Coronary artery (tissue), 2 donors: Measurements from ENCODE around the gene LRRFIP1.

Experiments
- DNase-seq: peaks from one replicate; pipeline ENCODE4 v3.0.0-alpha.2; 2017; ENCODE audit warnings: low spot score
- H3K27ac ChIP-seq, 2 donors: fragments of 200-600 bp; sonication (generic); one replicate each; pipeline ENCODE4 v1.5.1; 2016 to 2019
- H3K4me3 ChIP-seq: fragments of 200-600 bp; sonication (generic); 2 replicates; pipeline ENCODE4 v1.5.1; 2016; ENCODE audit warnings: mild to moderate bottlenecking, moderate library complexity
- TF ChIP-seq, protein P1 (sequence below): fragments of 200-600 bp; sonication (generic); IDR thresholded peaks from one replicate; pipeline ENCODE4 v1.5.1; 2019; ENCODE audit warnings: antibody characterized with exemption

Gene LRRFIP1

DNA sequence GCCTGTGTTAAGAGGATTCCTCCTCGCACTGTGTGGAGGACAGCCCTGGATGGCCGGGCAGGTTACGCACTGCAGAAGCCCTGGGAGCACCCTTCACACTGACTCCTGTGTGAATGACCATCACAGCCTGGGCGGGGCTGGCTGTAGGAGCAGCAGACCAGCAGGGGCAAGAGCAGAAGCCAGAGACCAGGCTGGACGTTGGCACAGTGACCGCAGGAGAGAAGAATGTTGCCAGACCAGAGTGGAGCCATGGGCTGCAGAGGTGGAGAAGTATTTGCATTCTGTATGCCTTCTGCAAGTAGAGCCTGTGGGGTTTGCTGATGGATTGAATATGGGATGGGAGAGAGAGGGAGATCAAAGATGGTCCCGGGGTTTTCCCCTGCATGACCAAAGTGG, 23.1 kb downstream of the LRRFIP1 start:
- TF ChIP-seq, protein P1, sequence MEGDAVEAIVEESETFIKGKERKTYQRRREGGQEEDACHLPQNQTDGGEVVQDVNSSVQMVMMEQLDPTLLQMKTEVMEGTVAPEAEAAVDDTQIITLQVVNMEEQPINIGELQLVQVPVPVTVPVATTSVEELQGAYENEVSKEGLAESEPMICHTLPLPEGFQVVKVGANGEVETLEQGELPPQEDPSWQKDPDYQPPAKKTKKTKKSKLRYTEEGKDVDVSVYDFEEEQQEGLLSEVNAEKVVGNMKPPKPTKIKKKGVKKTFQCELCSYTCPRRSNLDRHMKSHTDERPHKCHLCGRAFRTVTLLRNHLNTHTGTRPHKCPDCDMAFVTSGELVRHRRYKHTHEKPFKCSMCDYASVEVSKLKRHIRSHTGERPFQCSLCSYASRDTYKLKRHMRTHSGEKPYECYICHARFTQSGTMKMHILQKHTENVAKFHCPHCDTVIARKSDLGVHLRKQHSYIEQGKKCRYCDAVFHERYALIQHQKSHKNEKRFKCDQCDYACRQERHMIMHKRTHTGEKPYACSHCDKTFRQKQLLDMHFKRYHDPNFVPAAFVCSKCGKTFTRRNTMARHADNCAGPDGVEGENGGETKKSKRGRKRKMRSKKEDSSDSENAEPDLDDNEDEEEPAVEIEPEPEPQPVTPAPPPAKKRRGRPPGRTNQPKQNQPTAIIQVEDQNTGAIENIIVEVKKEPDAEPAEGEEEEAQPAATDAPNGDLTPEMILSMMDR = no peak
- H3K4me3 ChIP-seq = no peak overlapping the region
- H3K27ac ChIP-seq = no peak overlapping the region
- DNase-seq = no peak

DNA sequence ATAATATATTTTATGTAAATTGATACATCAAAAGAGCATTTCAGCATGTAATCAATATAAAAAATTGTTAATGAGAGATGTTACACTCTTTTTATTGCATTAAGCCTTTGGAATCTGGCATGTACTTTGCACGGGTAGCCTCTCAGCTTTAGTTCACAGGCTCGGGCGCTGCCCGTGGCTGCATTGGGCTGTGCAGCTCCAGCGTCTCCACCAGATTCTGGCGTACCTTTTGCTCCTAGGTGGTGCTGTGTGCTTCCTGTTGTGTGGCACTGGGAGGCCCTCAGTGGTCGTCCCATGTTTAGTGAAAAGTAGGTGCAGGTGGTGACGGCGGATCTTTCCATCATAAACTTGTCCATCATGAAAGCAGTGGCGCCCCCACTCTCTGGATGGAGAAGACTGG, 24.4 kb downstream of the LRRFIP1 start:
- TF ChIP-seq, protein P1 = no peak
- H3K4me3 ChIP-seq = no peak overlapping the region
- H3K27ac ChIP-seq = no peak overlapping the region
- DNase-seq = no peak

- Histone ChIP-seq H3K4me3 (no peak overlapping the region), H3K27ac (no peak overlapping the region)
- TF ChIP-seq, protein P1 = no peak
- DNase-seq = no peak
These were observed 24.8 kb downstream of the LRRFIP1 start for GRCh38 chr2:237652181-237652580.

DNA sequence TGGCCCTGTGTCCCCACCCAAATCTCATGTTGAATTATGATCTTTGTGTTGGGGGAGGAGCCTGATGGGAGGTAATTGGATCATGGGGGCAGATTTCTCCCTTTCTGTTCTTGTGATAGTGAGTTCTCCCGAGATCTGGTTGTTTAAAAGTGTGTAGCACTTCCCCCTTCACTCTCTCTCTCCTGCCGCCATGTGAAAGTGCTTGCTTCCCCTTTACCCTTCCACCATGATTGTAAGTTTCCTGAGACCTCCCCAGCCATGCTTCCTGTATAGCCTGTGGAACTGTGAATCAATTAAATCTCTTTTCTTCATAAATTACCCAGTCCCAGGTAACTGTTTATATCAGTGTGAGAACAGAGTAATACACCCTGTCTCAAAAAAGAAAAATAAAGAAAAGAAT, 25.5 kb downstream of the LRRFIP1 start:
- no peak overlapping the region for H3K27ac ChIP-seq
- DNase-seq = no peak
- TF ChIP-seq, protein P1 = no peak
- H3K4me3 ChIP-seq = no peak overlapping the region

DNA sequence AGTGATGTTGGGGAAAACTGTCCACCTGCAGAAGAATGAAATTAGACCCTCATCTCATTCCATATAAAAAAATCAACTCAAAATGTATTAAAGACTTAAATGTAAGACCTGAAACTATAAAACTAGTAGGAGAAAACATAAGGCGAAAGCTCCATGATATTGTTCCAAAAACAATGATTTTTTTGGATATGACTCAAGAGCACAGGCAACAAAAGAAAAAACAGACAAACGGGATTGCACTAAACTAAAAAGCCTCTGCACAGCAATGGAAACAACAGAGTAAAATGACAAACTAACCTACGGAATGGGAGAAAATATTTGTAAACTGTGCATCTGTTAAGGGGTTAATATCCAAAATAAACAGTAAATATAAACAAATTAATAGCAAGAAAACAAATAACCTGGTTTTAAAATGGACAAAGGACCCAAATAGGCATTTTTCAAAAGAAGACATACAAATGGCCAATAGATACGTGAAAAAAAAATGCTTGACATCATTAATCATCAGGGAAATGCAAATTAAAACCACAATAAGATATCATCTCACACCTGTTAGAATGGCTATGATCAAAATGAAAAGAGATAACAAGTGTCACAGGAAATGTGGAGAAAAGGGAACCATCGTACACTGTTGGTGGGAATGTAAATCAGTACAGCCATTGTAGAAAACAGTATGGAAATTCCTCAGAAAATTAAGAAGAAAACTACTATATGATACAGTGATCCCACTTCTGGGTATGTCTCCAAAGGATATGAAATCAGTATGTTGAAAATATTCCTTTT, 26.6 kb downstream of the LRRFIP1 start:
- no peak for DNase-seq
- TF ChIP-seq, protein P1 = no peak
- Histone ChIP-seq H3K4me3 (no peak overlapping the region), H3K27ac (peak overlapping the region in 1 of 2 donors; percentile 42)

DNA sequence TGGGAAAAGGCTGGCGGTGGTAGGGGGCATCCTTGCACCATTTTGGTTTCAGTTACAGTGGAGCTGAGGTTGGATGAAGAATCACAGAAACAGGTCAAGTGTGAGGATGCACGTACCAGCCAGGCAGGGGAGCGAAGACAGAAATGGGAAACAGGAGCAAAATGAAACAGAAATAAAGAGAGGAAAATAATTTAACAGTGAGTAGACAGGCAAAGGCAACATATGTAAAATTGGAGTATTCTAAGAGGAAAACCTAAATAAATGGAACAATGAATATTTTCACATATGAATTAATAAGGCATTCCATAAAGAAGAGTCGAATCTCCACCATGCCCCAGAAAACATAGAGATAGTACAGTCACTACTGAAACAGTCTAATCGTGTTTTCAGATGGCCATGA, 29.7 kb downstream of the LRRFIP1 start:
- Histone ChIP-seq H3K4me3 (no peak overlapping the region), H3K27ac (no peak overlapping the region)
- DNase-seq = no peak
- TF ChIP-seq, protein P1 = no peak

GRCh38 chr2:237660381-237660900, 33.1 kb downstream of the LRRFIP1 start:
- TF ChIP-seq, protein P1 = no peak
- no peak overlapping the region for H3K27ac ChIP-seq
- H3K4me3 ChIP-seq = no peak overlapping the region
- no peak for DNase-seq
